ENCODE results near the gene RBM43. TPM values are rescaled to one million over a fixed set of nuclear protein-coding genes. Genes with fewer than 3 reads are reported as not detected.
"Not testable (repeated sequence)": the region's sequence is repeated elsewhere in the genome, so short reads cannot be mapped to it uniquely, and the experiment has no call there.

The RBM43 gene
- total RNA-seq, 1 donor from 2014 or later = 13.4 TPM

GRCh38 chr2:151268085-151268484, 6.4 kb upstream of the RBM43 start:
- DNase-seq (ENCODE audit: low spot score) = no peak

GRCh38 chr2:151267537-151267936, 5.9 kb upstream of the RBM43 start:
- no peak for DNase-seq (ENCODE audit: low spot score)

GRCh38 chr2:151265991-151266390, 4.3 kb upstream of the RBM43 start:
- DNase-seq (ENCODE audit: low spot score) = no peak

DNA sequence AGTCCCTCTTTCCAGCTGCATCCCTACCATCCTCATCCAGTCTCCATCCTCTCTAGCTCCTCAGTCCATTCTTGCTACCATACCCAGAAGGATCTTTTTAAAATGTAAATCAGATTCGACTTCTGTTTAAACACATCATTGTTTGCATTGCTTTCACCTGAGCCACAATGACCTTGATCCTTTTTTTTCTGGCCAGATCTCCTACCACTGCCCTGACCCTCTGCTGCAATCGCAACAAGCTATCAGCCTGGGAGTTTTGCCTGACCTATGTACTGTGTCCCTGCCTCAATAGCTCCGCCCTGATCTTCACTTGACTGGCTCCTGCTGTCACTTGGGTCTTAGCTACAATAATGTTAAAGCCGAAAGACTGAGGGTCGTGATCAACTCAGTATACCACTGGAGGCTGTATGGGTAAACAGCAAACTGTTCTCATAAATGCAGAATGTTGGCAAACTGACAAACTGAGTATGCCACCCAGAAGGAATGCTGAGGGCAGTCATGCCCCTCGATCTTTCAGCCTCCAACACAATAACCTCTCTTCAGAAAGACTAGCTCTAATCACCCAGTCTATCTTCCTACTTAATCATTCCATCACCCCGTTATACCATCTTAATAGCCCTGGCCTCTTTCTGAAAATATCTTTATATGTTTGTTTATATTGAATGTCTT, 2.6 kb upstream of the RBM43 start:
- DNase-seq (ENCODE audit: low spot score) = no peak

DNA sequence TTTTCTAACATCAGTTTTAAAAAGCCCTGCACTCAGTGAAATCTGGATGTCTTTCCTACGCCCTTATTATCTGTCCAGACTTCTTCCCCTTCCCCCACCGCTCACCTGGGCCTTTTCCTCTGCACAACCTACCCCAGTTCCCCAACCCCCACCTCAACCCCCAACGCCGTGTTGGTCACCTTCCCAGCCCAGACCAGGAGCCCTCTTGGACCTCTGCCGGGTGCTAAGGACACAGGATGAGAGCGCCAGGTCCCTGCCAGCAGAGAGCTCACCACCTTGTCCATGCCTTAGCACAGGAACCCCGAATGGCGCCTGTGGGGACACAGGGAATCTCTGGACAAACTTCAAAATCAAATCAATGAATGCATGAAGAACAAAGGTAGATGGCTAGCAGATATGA, 966 bp upstream of the RBM43 start:
- DNase-seq (ENCODE audit: low spot score) = no peak

DNA sequence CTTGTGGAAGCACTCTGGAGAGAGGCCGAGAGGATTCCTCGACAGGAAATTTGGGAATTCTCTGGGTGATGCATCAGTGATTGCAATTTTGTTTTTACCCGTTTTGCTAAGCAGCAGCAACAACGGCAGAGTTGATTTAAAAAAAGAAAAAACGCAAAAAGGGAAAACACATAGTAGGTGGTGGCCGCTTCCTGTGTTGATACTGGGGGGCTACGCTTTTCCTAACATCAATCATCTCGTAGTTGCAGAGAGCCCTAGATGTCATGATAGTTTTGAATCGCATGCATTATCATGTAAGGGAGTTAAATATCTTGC, 271 bp upstream of the RBM43 start:
- DNase-seq (ENCODE audit: low spot score) = no peak

DNA sequence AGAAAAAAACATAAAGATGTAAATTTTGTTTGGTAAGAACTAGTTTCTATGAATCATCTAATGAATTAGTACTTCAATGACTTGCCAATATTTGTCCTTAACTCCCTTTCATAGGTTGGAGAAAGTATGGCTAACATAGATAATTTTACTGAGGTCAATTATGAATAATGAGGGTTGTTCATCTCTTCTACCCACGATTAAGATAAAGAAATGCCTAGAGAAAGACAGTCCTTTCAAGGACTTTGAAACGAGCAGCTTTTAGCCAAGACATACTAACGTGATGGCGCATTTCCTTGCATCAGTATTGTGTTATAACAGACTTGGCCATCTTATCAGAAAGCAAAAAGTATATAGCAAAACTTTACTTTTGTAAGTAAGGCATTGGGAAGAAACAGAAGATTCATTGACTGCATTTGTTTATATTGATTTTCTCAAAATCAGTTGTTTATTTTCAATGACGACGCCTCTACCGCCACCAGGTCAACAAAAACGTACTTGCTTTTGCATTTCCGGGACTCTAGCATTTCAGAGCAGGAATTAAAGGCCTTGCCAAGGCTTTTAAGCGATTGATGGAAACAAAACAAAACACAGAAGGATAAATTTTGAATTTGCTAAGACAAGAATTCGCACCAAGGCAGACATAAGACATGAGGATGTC, 961 bp downstream of the RBM43 start:
- DNase-seq (ENCODE audit: low spot score) = no peak

- DNase-seq (ENCODE audit: low spot score) = no peak
Measured at GRCh38 chr2:151258121-151258520, 3.5 kb downstream of the RBM43 start.

DNA sequence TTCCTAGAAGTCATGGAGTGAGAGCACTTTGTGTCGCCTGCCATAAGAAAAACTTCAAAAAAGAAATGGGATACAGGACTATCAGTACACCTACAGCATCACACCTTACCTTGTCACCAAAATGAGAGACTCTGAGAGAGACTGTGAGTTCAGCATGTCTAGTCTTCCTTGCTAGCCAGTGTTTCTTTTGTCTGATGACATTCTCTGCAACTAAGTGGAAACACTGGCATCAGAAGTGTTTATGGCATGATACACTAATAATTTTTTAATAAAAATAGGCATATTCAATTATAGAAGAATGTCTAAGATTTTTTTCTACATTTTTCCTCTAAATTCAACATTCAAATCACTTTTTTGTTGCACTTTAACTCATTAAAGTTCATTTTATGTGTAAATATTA, 9.0 kb downstream of the RBM43 start:
- DNase-seq (ENCODE audit: low spot score) = no peak

DNA sequence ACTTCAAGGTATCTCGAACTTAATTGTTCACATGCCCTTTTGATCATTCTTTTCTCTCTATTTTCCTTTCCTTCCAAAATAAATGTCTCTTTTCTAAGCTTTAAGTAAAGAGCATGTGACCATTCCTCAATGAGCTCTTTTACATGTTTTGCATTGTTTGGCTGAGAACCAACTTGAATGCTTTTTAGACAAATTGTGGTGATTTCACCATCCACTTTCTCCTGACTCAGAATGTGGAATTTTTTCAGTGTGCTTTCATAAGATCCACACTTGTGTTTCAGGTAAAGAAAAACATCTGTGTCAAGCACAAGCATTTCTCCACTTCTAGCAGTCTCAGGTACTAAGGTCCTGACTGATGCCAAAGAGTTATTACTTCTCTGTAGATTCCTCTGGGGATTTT, 10.7 kb downstream of the RBM43 start:
- no peak for DNase-seq (ENCODE audit: low spot score)

GRCh38 chr2:151247432-151247831, 14.2 kb downstream of the RBM43 start:
- no peak for DNase-seq (ENCODE audit: low spot score)

DNA sequence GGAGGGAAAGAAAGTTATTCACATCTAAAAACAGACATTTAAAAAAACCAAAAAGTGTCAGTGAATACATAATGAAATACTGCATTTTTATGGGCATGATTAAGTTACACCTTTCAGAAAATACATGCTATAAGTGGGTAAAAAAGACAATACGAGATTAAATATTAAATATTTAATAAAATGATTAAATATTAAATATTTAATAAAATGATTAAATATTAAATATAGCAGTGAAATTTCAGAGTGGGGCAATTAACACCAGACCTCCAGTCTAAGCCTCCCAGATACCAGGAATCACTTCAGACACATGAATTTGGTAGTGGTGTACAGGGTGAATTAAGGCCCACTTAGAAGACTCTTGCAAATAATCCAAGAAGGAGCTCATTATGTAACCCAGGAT, 15.5 kb downstream of the RBM43 start:
- DNase-seq (ENCODE audit: low spot score) = no peak

GRCh38 chr2:151243468-151243867, 18.2 kb downstream of the RBM43 start:
- DNase-seq (ENCODE audit: low spot score) = no peak

DNA sequence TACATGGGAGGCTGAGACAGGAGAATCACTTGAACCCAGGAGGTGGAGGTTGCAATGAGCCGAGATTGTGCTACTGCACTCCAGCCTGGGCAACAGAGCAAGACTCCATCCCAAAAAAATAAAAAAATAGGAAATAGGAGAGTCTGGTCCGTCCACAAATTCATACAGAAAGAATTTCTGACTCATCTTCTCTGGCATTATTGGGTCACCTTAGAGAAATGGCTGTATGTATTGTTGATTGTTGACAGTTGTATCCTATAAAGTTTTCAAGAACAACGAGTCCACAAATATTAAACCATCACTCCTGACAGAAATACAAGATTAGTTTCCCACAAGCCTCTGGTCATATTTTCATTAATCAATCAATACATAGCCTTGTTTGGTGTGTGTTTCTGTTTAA, 20.4 kb downstream of the RBM43 start:
- DNase-seq (ENCODE audit: low spot score) = no peak

GRCh38 chr2:151240433-151240832, 21.2 kb downstream of the RBM43 start:
- no peak for DNase-seq (ENCODE audit: low spot score)

GRCh38 chr2:151239624-151240023, 22.0 kb downstream of the RBM43 start:
- DNase-seq (ENCODE audit: low spot score) = no peak

DNA sequence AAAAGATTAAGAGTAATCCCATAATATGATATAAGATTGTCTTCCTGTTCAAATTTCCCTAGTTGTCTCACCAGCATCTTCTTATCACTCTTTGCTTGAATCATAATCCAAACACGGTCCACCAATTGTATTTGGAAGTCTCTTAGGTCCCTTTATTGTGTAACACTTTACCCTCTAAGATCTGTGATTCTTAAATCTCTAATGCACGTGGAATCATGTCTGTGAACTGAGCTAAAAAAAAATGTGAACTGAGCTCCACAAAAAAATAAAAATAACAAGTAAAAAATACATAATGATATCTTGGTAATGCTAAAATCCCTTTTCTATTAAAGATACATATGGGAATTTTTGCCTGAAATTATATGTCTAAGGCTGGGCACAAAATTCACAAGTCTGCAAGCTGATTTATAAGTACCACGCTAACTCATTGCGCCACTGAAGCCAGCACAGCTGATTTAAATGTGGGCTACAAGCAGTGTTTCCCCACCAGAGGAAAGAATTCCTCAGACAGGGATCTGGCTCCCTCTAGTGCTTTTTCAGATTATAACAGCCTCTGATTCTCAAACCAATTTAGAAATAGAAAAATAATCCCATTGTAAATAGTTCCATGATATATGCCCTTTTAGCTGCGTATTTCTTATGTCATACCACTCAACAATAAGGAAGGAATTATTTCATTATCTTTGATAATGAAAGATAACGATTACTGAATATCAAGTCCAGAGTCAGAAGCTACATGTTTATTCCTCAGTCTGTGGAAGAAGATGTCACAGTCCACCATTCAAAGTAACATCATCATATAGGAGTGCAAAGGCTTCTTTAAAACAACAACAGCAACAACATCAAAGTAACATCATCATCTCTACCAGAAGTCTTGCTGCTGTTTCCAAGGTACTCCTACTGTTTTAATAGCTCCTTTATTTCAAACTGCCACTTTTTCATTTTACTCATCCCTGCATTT, 22.9 kb downstream of the RBM43 start:
- peak; percentile 58 for DNase-seq (ENCODE audit: low spot score)

DNA sequence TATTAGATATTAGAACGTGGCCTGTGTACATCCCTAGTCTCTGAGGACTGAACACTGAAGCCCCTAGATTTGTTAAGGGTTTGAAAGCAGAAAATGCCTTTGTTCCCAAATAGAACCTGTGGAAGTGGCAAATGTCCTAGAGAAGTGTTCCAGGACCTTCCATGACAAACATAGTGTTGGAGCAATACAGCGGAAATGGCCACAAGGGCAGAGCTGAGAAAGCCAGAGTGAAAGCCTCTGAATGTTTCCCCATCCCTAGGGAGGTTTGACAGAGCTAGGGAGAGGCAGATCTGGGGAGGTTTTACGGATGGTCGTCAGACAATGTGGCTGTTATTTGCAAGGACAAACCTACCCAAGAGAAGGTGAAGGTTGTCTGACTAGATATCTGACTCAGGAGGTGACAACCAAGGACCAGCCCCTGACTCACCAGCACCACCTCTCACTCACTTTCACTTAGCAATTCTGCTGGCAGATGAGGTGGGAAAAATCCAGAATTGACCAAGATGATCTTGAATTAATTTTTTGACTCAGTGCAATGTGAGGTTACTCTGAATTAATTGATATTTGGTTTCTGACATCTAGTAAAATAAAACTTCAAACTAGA, 24.1 kb downstream of the RBM43 start:
- DNase-seq (ENCODE audit: low spot score) = no peak

- not testable (repeated sequence) for DNase-seq (ENCODE audit: low spot score)
Measured at GRCh38 chr2:151233760-151234159, 27.9 kb downstream of the RBM43 start.

GRCh38 chr2:151233288-151233687, 28.4 kb downstream of the RBM43 start:
- DNase-seq (ENCODE audit: low spot score) = not testable (repeated sequence)

- DNase-seq (ENCODE audit: low spot score) = no peak
Measured at GRCh38 chr2:151230627-151231140, 31.0 kb downstream of the RBM43 start.

DNA sequence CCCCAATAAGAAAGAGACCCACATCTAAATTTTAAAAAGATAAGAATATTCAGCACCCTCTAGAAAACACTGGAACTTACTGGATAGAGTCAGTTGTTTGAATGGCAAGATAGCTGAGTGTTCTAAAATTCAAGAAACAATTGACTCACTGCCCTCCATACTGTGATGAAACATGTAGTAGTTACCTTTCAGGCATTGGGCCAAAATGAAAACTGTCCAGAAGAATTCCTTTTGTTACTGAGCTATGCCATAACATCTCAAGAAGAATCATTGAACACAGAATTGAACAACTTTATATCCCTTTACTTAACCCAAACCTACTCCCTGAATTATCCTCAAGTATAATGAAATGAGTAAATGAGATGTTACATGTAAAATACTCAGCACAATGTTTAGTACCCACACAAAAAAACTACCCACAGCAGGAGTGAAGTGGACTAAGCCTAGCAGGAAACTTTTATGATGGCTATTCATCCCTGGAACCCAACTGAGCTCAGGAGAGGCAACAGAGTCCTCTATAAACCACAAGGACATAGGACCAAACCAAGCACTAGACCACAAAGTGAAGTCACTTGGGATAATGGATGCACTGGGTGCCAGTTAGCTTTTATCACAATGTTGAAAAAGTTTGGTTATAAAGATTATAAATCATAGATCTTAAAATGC, 32.7 kb downstream of the RBM43 start:
- no peak for DNase-seq (ENCODE audit: low spot score)

All from ureter (tissue), 1 donor.